ENCODE measurements around the gene ZNF106. TPM values are rescaled to one million over a fixed set of nuclear protein-coding genes. Genes with fewer than 3 reads are reported as not detected.

Gene ZNF106
- total RNA-seq, 1 donor from 2014 or later = 69.6 TPM

DNA sequence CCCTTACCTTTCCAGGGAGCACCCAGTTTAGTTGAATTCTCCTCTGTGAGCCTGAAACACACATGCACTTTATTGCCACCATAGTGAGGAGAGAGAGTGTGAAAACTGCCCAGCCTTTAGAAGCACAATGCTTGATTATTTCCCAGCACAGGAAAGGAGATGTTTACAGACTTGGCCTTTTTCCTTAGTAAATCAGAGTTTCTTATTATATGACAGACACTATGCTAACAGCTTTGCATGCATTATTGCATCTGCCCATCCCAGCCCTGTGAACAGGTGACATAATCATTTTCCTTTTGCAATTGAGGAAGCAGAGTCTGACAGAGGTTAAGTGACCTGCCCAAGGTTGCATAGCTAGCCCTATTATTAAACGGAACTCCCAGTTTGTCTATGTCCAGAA lies 95.1 kb downstream of the ZNF106 start:
- no peak for FAIRE-seq
- H3K27ac Mint-ChIP-seq (ENCODE audit: unreplicated experiment) = no peak overlapping the region
- H3K9ac ChIP-seq (ENCODE audit: low read length) = no peak overlapping the region

DNA sequence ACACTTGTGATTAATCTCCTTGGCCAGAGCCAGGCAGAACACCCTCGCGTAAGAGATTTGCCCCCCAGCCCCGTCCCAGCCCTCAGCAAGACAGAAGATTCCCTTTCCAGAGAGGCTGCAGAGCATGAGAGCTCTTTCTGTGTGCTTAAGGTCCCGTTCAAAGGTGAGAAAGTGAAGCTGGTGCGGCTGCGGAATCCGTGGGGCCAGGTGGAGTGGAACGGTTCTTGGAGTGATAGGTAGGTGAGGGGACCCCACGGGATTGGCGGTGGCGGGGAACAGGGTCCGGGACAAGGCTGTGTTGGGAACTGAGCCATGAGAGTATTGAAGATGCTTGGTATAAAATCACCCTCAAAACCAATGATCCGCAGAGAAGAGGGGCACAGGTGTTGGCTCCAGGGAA lies 96.8 kb downstream of the ZNF106 start:
- Histone ChIP-seq H3K4me1 (ENCODE audit: insufficient read depth, low read length) (no peaks in the 10 kb centered on the region), H3K27me3 (ENCODE audit: insufficient read depth, low read length) (no peaks in the 10 kb centered on the region), H4K20me1 (ENCODE audit: insufficient read depth, low read length) (no peaks in the 10 kb centered on the region), H3K79me2 (ENCODE audit: insufficient read depth, low read length) (no peaks in the 10 kb centered on the region), H3K4me3 (ENCODE audit: insufficient read depth, low read depth, low read length) (no peak overlapping the region), H3K9me3 (ENCODE audit: insufficient read depth, low read depth, low read length) (peaks cover 2% of the 10 kb centered on the region), H3K27ac (ENCODE audit: low read depth, low read length) (no peak overlapping the region), H3K9ac (ENCODE audit: low read length) (no peak overlapping the region), H3K4me2 (ENCODE audit: low read length) (no peak overlapping the region), H2AFZ (ENCODE audit: low read depth, low read length) (no peak overlapping the region), H3K36me3 (ENCODE audit: insufficient read depth, low read length) (no peaks in the 10 kb centered on the region)
- no peaks in the 10 kb centered on the region for H3K9me3 Mint-ChIP-seq (ENCODE audit: unreplicated experiment)
- H3K4me3 Mint-ChIP-seq (ENCODE audit: unreplicated experiment) = peak overlapping the region; percentile 18
- H3K27ac Mint-ChIP-seq (ENCODE audit: unreplicated experiment) = no peak overlapping the region
- FAIRE-seq = no peak
- no peaks in the 10 kb centered on the region for H3K4me1 Mint-ChIP-seq (ENCODE audit: low read depth, unreplicated experiment)
- DNase-seq (ENCODE audit: low read depth) = no peak
- H3K27me3 Mint-ChIP-seq (ENCODE audit: low read depth, unreplicated experiment) = peaks cover 5% of the 10 kb centered on the region
- peaks cover 4% of the 10 kb centered on the region for H3K36me3 Mint-ChIP-seq (ENCODE audit: low read depth, unreplicated experiment)
- TF ChIP-seq EZH2 (IDR thresholded peaks at IDR 0.05; ENCODE audit: insufficient read depth, low read length) = no peak
- TF ChIP-seq, protein P1, sequence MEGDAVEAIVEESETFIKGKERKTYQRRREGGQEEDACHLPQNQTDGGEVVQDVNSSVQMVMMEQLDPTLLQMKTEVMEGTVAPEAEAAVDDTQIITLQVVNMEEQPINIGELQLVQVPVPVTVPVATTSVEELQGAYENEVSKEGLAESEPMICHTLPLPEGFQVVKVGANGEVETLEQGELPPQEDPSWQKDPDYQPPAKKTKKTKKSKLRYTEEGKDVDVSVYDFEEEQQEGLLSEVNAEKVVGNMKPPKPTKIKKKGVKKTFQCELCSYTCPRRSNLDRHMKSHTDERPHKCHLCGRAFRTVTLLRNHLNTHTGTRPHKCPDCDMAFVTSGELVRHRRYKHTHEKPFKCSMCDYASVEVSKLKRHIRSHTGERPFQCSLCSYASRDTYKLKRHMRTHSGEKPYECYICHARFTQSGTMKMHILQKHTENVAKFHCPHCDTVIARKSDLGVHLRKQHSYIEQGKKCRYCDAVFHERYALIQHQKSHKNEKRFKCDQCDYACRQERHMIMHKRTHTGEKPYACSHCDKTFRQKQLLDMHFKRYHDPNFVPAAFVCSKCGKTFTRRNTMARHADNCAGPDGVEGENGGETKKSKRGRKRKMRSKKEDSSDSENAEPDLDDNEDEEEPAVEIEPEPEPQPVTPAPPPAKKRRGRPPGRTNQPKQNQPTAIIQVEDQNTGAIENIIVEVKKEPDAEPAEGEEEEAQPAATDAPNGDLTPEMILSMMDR (IDR thresholded peaks at IDR 0.05; ENCODE audit: insufficient read depth, low read depth, low read length) = no peak

More for the DNA sequence above, 95.1 kb downstream of the ZNF106 start:
- TF ChIP-seq EZH2 (IDR thresholded peaks at IDR 0.05; ENCODE audit: insufficient read depth, low read length) = no peak
- TF ChIP-seq, protein P1 (IDR thresholded peaks at IDR 0.05; ENCODE audit: insufficient read depth, low read depth, low read length) = no peak
- no peak overlapping the region for H3K4me3 ChIP-seq (ENCODE audit: insufficient read depth, low read depth, low read length)
- H3K27me3 ChIP-seq (ENCODE audit: insufficient read depth, low read length) = no peaks in the 10 kb centered on the region
- no peaks in the 10 kb centered on the region for H4K20me1 ChIP-seq (ENCODE audit: insufficient read depth, low read length)
- no peaks in the 10 kb centered on the region for H3K4me1 ChIP-seq (ENCODE audit: insufficient read depth, low read length)
- no peak overlapping the region for H3K27ac ChIP-seq (ENCODE audit: low read depth, low read length)
- Mint-ChIP-seq H3K4me1 (ENCODE audit: low read depth, unreplicated experiment) (no peaks in the 10 kb centered on the region), H3K36me3 (ENCODE audit: low read depth, unreplicated experiment) (no peaks in the 10 kb centered on the region), H3K27me3 (ENCODE audit: low read depth, unreplicated experiment) (peaks cover 5% of the 10 kb centered on the region), H3K9me3 (ENCODE audit: unreplicated experiment) (no peaks in the 10 kb centered on the region), H3K4me3 (ENCODE audit: unreplicated experiment) (no peak overlapping the region)
- no peaks in the 10 kb centered on the region for H3K79me2 ChIP-seq (ENCODE audit: insufficient read depth, low read length)
- DNase-seq (ENCODE audit: low read depth) = no peak
- no peaks in the 10 kb centered on the region for H3K9me3 ChIP-seq (ENCODE audit: insufficient read depth, low read depth, low read length)
- no peaks in the 10 kb centered on the region for H3K36me3 ChIP-seq (ENCODE audit: insufficient read depth, low read length)
- no peak overlapping the region for H2AFZ ChIP-seq (ENCODE audit: low read depth, low read length)
- H3K4me2 ChIP-seq (ENCODE audit: low read length) = no peak overlapping the region

GRCh38 chr15:42392309-42393024 lies 98.5 kb downstream of the ZNF106 start:
- no peak overlapping the region for H3K4me3 Mint-ChIP-seq (ENCODE audit: unreplicated experiment)
- H3K4me3 ChIP-seq (ENCODE audit: insufficient read depth, low read depth, low read length) = no peak overlapping the region
- H4K20me1 ChIP-seq (ENCODE audit: insufficient read depth, low read length) = no peaks in the 10 kb centered on the region
- peaks cover 9% of the 10 kb centered on the region for H3K27me3 Mint-ChIP-seq (ENCODE audit: low read depth, unreplicated experiment)
- no peak overlapping the region for H3K9ac ChIP-seq (ENCODE audit: low read length)
- no peaks in the 10 kb centered on the region for H3K9me3 Mint-ChIP-seq (ENCODE audit: unreplicated experiment)
- H3K36me3 Mint-ChIP-seq (ENCODE audit: low read depth, unreplicated experiment) = peaks cover 6% of the 10 kb centered on the region
- H2AFZ ChIP-seq (ENCODE audit: low read depth, low read length) = no peak overlapping the region
- no peak overlapping the region for H3K4me2 ChIP-seq (ENCODE audit: low read length)
- DNase-seq (ENCODE audit: low read depth) (no peak), FAIRE-seq (no peak)
- TF ChIP-seq, protein P1 (IDR thresholded peaks at IDR 0.05; ENCODE audit: insufficient read depth, low read depth, low read length) = no peak
- TF ChIP-seq EZH2 (IDR thresholded peaks at IDR 0.05; ENCODE audit: insufficient read depth, low read length) = no peak
- peaks cover 2% of the 10 kb centered on the region for H3K9me3 ChIP-seq (ENCODE audit: insufficient read depth, low read depth, low read length)
- no peak overlapping the region for H3K27ac ChIP-seq (ENCODE audit: low read depth, low read length)
- no peaks in the 10 kb centered on the region for H3K4me1 Mint-ChIP-seq (ENCODE audit: low read depth, unreplicated experiment)
- H3K27ac Mint-ChIP-seq (ENCODE audit: unreplicated experiment) = no peak overlapping the region
- H3K79me2 ChIP-seq (ENCODE audit: insufficient read depth, low read length) = no peaks in the 10 kb centered on the region
- no peaks in the 10 kb centered on the region for H3K4me1 ChIP-seq (ENCODE audit: insufficient read depth, low read length)
- no peaks in the 10 kb centered on the region for H3K27me3 ChIP-seq (ENCODE audit: insufficient read depth, low read length)
- no peaks in the 10 kb centered on the region for H3K36me3 ChIP-seq (ENCODE audit: insufficient read depth, low read length)
